Ovary (tissue), 9 donors: Measurements from ENCODE around the gene ADARB2. TPM values are rescaled to one million over a fixed set of nuclear protein-coding genes. Genes with fewer than 3 reads are reported as not detected.

Experiments used
- DNase-seq, 5 donors: peaks; one replicate each; pipeline ENCODE4 v3.0.0-alpha.2; 2019 to 2020
- H3K27ac ChIP-seq, 2 donors: fragments of 200-600 bp; one replicate each; pipeline versions ENCODE4 v1.5.1 to v1.8.0; 2019 to 2022
- H3K27me3 ChIP-seq: fragments of 200-600 bp; one replicate; pipeline ENCODE4 v1.8.0; 2022
- H3K36me3 ChIP-seq: fragments of 200-600 bp; sonication (generic); one replicate; pipeline ENCODE4 v1.5.1; 2019
- H3K4me1 ChIP-seq: one replicate; pipeline ENCODE4 v1.8.1; 2013; ENCODE audit warnings: mild to moderate bottlenecking, moderate library complexity; ENCODE audit not compliant: insufficient read depth
- H3K4me3 ChIP-seq: fragments of 200-600 bp; sonication (generic); one replicate; pipeline ENCODE4 v1.5.1; 2017
- H3K9me3 ChIP-seq, 2 donors: fragments of 200-600 bp in 1 of 2; sonication (generic) in 1 of 2; one replicate each; pipeline versions ENCODE4 v1.5.1 to v1.8.1; 2013 to 2019; ENCODE audit warnings: mild to moderate bottlenecking in 1 of 2, moderate library complexity in 1 of 2
- EP300 ChIP-seq: sonication (generic); formaldehyde crosslinking; IDR thresholded peaks from one replicate; pipeline ENCODE4 v1.6.1; 2017; ENCODE audit warnings: antibody characterized with exemption
- POLR2A ChIP-seq: fragments of 450-650 bp; IDR thresholded peaks from one replicate; pipeline ENCODE4 v1.6.1; 2017; ENCODE audit warnings: antibody characterized with exemption, mild to moderate bottlenecking, moderate library complexity
- WGBS, 3 donors: extraction: QIAGEN DNeasy Blood & Tissue Kit in 1 of 3; methylation state at CpG; one replicate each; pipeline versions ENCODE4 v1.1.5 to v1.1.7; 2013 to 2017; 5-methylcytosine and 5-hydroxymethylcytosine counted together
- intact Hi-C, 4 donors: fragments of 100-400 bp; cut with DNase I; formaldehyde crosslinking; loops; one replicate each; pipeline versions ENCODE4 v1.11.0 to v1.15.1; 2022 to 2023
- polyA plus RNA-seq, 2 donors: library from polyadenylated mRNA; stranded (reverse); fragments of 200-250 nt in 1 of 2; fragments of 350-450 nt in 1 of 2; fragmentation: Illumina TruSeq in 1 of 2; extraction: RNeasy Lipid Tissue Mini Kit (QIAGEN cat#74804) in 1 of 2; gene quantifications; one replicate each; pipeline ENCODE4 v1.2.3, GENCODE V29; 2013 to 2014
- total RNA-seq, 7 donors: library from RNA; depleted of rRNA in 2 of 7; stranded (reverse); fragments of >200 nt in 2 of 7; fragmentation: NEBNext Ultra II Directional in 3 of 7; extraction: Animal tissue kit (Norgen Biotek cat#: 25700) in 3 of 7; gene quantifications; one replicate each; pipeline versions ENCODE4 v1.1.0 to v1.2.4, GENCODE V29; 2016 to 2023
- TF ChIP-seq, protein P1 (sequence below), 3 donors: fragments of 450-650 bp in 2 of 3; fragments of 200-600 bp in 1 of 3; IDR thresholded peaks; one replicate each; pipeline versions ENCODE4 v1.5.1 to v1.8.0; 2016 to 2022; ENCODE audit warnings: antibody characterized with exemption in 3 of 3, mild to moderate bottlenecking in 1 of 3
- donor health status: DM: no; HTN: no; CAD: no; lungs with moderate emphysema.
- donor health status: DM: no; HTN: no; CAD: no.
- donor health status: Bipolar disorder and iron deficiency.
- donor health status: DM: yes; HTN: yes; CAD: no.
- donor health status: DM: no; HTN: no; CAD: no.
- donor health status: DM: yes; HTN: yes; CAD: no.

ADARB2 gene
- total and polyA plus RNA-seq, 9 donors = 0.12 to 2.0 (median 0.36) TPM; not detected in 2

DNA sequence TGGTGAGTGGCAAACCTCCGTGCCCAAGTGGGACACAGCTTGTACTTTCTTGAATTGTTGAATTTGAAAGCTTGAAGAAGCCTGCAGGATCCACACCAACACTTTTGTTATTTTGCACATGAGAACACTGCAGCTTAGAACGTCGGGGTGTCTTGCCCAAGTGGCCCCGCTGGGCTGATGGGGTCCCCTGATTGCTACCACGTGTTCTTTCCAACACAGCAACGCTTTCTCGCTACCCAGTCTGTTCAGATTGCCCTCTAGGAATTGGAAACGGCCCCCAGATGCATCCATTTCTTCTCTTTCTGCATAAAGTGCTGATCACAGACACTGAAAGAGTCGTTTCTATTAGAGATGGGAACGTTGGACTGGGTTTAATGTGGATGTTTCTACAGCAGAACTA lies 268.5 kb downstream of the ADARB2 start:
- no peak for DNase-seq
- no peaks in the 10 kb centered on the region for H3K27me3 ChIP-seq
- TF ChIP-seq, protein P1, sequence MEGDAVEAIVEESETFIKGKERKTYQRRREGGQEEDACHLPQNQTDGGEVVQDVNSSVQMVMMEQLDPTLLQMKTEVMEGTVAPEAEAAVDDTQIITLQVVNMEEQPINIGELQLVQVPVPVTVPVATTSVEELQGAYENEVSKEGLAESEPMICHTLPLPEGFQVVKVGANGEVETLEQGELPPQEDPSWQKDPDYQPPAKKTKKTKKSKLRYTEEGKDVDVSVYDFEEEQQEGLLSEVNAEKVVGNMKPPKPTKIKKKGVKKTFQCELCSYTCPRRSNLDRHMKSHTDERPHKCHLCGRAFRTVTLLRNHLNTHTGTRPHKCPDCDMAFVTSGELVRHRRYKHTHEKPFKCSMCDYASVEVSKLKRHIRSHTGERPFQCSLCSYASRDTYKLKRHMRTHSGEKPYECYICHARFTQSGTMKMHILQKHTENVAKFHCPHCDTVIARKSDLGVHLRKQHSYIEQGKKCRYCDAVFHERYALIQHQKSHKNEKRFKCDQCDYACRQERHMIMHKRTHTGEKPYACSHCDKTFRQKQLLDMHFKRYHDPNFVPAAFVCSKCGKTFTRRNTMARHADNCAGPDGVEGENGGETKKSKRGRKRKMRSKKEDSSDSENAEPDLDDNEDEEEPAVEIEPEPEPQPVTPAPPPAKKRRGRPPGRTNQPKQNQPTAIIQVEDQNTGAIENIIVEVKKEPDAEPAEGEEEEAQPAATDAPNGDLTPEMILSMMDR (IDR thresholded peaks at IDR 0.05) = no peak
- TF ChIP-seq EP300 = no peak
- H3K4me1 ChIP-seq = no peaks in the 10 kb centered on the region
- intact Hi-C loops = no loop called here
- 64 to 75% (median 68%) methylated on average over 10 of the region's 10 CpGs for WGBS, 3 donors
- no peaks in the 10 kb centered on the region for H3K9me3 ChIP-seq
- no peak overlapping the region for H3K4me3 ChIP-seq
- H3K27ac ChIP-seq = no peak overlapping the region
- no peaks in the 10 kb centered on the region for H3K36me3 ChIP-seq

DNA sequence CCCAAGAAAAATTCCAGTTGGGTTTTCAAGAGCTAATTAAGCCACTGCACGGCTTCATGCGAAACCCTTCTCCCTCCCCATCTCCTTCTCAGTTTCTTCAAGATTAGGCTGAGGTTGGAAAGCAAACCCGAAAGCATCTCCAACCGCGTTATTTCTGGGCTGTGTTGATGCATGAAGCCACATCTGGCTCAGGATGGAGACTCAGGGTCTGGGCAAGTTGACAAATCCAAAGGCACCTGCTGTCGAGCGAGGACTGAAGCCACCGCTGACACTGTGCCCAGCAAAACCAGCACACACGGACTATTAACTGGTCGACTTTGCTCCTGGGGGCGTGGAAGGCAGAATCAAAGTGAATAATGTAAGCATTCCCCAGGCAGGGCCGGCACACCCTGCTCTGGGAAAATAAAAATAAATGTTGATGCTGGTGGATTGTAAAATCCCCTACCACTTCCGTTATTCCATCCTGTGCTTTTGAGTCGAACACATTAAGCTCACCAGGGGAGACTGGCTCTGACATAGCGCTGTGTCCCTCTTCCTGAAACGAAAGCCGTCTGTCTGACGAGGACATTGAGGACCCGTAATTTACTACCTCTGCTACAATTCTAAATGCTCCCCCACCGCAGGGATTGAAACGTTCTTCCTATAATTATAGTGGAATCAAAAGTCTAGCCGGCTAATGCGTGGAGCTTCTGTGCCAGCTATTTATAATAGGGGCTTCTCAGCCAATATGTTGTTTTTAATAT lies 269.8 kb downstream of the ADARB2 start:
- intact Hi-C loops = no loop called here
- H3K27ac ChIP-seq = no peak overlapping the region
- 72 to 75% (median 74%) methylated on average over 23 of the region's 23 CpGs for WGBS, 3 donors

DNA sequence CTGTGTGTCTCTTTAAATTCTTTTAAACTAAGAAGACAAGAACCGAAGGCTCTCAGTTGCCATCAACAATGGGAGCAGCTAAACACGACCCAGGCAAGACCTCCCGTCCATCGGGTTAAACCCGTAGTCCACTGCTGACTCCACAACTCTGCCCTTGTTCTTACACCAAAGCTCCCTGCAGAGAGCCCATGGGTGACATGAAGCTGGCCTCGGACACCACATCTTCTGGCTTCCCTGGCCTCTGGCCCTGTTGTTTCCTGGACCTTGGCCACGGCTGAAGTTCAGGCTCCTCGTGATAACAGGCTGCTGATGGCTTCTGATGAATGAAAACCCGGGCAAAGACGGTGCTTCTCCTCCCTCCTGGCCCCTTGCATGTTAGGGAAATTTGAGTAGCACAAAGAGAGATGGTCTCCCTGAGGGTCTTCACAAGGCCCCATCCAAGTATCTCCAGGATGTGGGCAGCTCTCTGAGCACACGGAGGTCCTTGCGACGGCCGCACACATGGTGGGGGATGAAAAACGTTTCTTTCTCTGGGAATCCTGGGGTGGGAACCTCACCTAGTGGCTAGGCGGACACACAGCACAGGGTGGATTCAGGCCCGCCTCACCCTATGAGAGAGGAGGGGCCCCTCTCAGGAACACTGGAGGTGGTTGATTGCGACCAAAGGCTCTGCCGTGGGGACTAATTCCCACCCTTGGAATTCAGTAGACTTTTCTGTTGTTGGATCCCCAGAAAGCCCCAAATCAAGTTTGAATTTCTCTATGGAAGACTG lies 271.1 kb downstream of the ADARB2 start:
- 61 to 68% (median 62%) methylated on average over 19 of the region's 19 CpGs for WGBS, 3 donors
- no peak for TF ChIP-seq POLR2A
- no peak for TF ChIP-seq EP300
- TF ChIP-seq, protein P1 (IDR thresholded peaks at IDR 0.05) = no peak
- Histone ChIP-seq H3K9me3 (no peaks in the 10 kb centered on the region), H3K27me3 (no peaks in the 10 kb centered on the region), H3K4me1 (no peaks in the 10 kb centered on the region), H3K36me3 (no peaks in the 10 kb centered on the region), H3K27ac (no peak overlapping the region), H3K4me3 (no peak overlapping the region)
- DNase-seq = no peak
- intact Hi-C loops = no loop called here

More for the DNA sequence above, 269.8 kb downstream of the ADARB2 start:
- no peaks in the 10 kb centered on the region for H3K9me3 ChIP-seq
- H3K4me3 ChIP-seq = no peak overlapping the region
- no peak for DNase-seq
- no peaks in the 10 kb centered on the region for H3K27me3 ChIP-seq
- H3K36me3 ChIP-seq = no peaks in the 10 kb centered on the region
- TF ChIP-seq EP300 = no peak
- TF ChIP-seq, protein P1 (IDR thresholded peaks at IDR 0.05) = no peak
- TF ChIP-seq POLR2A = no peak
- H3K4me1 ChIP-seq = no peaks in the 10 kb centered on the region

DNA sequence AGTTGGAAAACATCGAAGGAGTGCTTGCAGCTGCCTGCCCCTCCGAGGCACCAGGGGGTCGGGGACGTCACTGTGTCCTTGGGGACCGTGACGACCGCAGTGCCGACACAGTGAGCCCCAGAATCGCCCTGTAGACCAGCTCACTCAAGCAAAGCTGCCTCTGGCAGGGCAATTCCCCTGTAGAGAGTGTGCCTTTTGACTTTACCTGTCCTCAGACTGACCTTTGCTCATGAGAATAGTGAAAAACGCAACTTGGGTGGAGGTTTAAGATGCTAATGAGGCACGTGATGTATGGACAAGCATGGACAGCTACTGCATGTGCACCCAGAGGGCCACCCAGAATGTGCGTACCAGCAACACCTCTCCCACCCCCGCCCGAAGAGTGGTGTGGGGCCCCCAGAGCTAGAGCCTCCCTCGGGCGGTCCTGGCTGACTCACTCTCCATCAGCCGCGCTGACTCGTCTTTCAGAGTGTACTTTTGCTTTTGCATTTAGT lies 271.9 kb downstream of the ADARB2 start:
- no peak overlapping the region for H3K27ac ChIP-seq
- DNase-seq = no peak
- TF ChIP-seq, protein P1 (IDR thresholded peaks at IDR 0.05) = no peak
- TF ChIP-seq EP300 (no peak), POLR2A (no peak)
- no peaks in the 10 kb centered on the region for H3K36me3 ChIP-seq
- H3K27me3 ChIP-seq = no peaks in the 10 kb centered on the region
- H3K4me1 ChIP-seq = no peaks in the 10 kb centered on the region
- H3K9me3 ChIP-seq = no peaks in the 10 kb centered on the region
- WGBS, 3 donors = 68 to 70% (median 70%) methylated on average over 19 of the region's 19 CpGs
- H3K4me3 ChIP-seq = no peak overlapping the region
- intact Hi-C loops = no loop called here
